ENCODE measurements around the gene C9orf40.

DNA sequence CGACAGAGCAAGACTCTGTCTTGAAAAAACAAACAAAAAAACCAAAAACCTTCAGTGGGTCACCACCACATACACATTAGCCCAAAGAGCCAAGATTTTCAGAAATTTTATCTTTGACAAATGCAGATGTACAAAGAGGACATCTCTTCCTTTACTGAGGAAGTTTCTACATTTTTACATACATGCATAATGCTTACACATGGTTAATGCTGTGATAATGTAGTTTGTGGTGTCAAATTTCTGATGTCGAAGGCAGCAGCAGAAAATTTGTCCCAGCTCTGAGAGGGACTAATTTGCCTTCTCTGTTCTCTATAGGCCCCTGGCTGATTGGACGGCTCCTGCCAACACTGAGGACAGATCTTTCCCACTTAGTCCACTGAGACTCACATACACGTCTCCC, 24.6 kb upstream of the C9orf40 start:
- TF ChIP-seq POLR2A (IDR thresholded peaks at IDR 0.05; ENCODE audit: low read depth, low read length) (no peak), POLR2AphosphoS5 (IDR thresholded peaks at IDR 0.05; ENCODE audit: low read depth, low read length) (no peak), TAF1 (IDR thresholded peaks at IDR 0.05; ENCODE audit: low read depth, low read length) (no peak)

All from GM12891 (cell line).